ENCODE results near the gene ZCCHC14. TPM values are rescaled to one million over a fixed set of nuclear protein-coding genes. Genes with fewer than 3 reads are reported as not detected.

ZCCHC14 gene
- total RNA-seq, 1 experiment from 2014 or later = 28.2 TPM

GRCh38 chr16:87409781-87410180, 83.0 kb downstream of the ZCCHC14 start:
- H3K36me3 Mint-ChIP-seq (ENCODE audit: insufficient read depth, unreplicated experiment) = peaks cover 78% of the 10 kb centered on the region
- TSS peak; percentile 3 for BruUV-seq (replicated peaks)
- peaks cover 14% of the 10 kb centered on the region for H3K4me1 Mint-ChIP-seq (ENCODE audit: insufficient read depth, unreplicated experiment)
- H3K27me3 Mint-ChIP-seq (ENCODE audit: insufficient read depth, unreplicated experiment) = no peaks in the 10 kb centered on the region
- intact Hi-C loops (cut with micrococcal nuclease) = loop anchor here (10.0 kb wide), 1 partner anchor 845 kb away; the partner anchor contains the start of gene FOXC2
- DNase-seq (ENCODE audit: unreplicated experiment) = no peak
- no peak overlapping the region for H3K4me3 Mint-ChIP-seq (ENCODE audit: unreplicated experiment)
- TF ChIP-seq, protein P1, sequence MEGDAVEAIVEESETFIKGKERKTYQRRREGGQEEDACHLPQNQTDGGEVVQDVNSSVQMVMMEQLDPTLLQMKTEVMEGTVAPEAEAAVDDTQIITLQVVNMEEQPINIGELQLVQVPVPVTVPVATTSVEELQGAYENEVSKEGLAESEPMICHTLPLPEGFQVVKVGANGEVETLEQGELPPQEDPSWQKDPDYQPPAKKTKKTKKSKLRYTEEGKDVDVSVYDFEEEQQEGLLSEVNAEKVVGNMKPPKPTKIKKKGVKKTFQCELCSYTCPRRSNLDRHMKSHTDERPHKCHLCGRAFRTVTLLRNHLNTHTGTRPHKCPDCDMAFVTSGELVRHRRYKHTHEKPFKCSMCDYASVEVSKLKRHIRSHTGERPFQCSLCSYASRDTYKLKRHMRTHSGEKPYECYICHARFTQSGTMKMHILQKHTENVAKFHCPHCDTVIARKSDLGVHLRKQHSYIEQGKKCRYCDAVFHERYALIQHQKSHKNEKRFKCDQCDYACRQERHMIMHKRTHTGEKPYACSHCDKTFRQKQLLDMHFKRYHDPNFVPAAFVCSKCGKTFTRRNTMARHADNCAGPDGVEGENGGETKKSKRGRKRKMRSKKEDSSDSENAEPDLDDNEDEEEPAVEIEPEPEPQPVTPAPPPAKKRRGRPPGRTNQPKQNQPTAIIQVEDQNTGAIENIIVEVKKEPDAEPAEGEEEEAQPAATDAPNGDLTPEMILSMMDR (IDR thresholded peaks at IDR 0.05; ENCODE audit: unreplicated experiment) = no peak
- no peak overlapping the region for H3K27ac Mint-ChIP-seq (ENCODE audit: low read depth, unreplicated experiment)
- no peaks in the 10 kb centered on the region for H3K9me3 Mint-ChIP-seq (ENCODE audit: unreplicated experiment)
- ChIA-PET CTCF (interaction anchor here (0.6 to 2.5 kb wide), 2 partner anchors 13 to 226 kb away, joined by 3 to 10 read pairs; no protein-coding TSS in a partner anchor), POLR2A (interaction anchor here (0.6 to 1.0 kb wide), 2 partner anchors 22 to 30 kb away, joined by 4 to 6 read pairs; no protein-coding TSS in a partner anchor)

- no peak for DNase-seq (ENCODE audit: unreplicated experiment)
- Mint-ChIP-seq H3K4me3 (ENCODE audit: unreplicated experiment) (no peak overlapping the region), H3K4me1 (ENCODE audit: insufficient read depth, unreplicated experiment) (peaks cover 14% of the 10 kb centered on the region), H3K27me3 (ENCODE audit: insufficient read depth, unreplicated experiment) (no peaks in the 10 kb centered on the region), H3K9me3 (ENCODE audit: unreplicated experiment) (no peaks in the 10 kb centered on the region), H3K27ac (ENCODE audit: low read depth, unreplicated experiment) (no peak overlapping the region), H3K36me3 (ENCODE audit: insufficient read depth, unreplicated experiment) (peaks cover 78% of the 10 kb centered on the region)
- TF ChIP-seq, protein P1 (IDR thresholded peaks at IDR 0.05; ENCODE audit: unreplicated experiment) = no peak
- POLR2A ChIA-PET = interaction anchor here (0.6 to 1.0 kb wide), 3 partner anchors 22 to 110 kb away, joined by 4 to 6 read pairs (median 4); no protein-coding TSS in a partner anchor
- BruUV-seq (replicated peaks) = no TSS peak
- intact Hi-C loops (cut with micrococcal nuclease) = loop anchor here (10.0 kb wide), 1 partner anchor 844 kb away; the partner anchor contains the start of gene FOXC2
- CTCF ChIA-PET = interaction anchor here (2.5 kb wide), 1 partner anchor 227 kb away, joined by 10 read pairs; no protein-coding TSS in a partner anchor
Observed at GRCh38 chr16:87409153-87409552, 83.7 kb downstream of the ZCCHC14 start.

DNA sequence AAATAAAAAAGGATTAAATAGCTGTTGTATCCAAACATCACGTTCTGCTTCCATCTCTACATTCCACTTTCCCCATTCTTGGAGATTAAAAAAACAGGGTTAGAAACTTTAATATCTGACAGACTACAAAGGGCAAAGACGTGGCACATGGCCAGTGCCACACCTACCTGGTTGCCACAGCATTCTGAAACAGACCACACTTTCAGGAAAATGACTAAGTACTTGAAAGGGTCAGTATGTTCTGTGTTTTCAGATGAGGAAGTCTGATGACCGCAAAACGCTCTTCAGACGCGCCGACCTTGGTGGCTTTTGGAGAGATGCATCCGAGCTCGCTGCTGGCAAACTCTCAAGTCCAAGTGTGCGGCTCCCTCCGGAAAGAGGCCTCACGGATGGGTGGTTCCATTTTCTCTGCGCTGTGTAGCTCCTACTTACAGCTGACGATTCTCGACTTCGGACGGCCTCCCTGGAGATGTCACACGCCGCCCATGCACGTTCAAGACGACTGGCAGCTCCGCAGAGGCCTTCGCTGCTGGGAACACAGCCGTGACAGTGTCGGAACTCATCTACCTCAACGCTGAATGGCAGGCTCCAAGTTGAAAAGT, 85.2 kb downstream of the ZCCHC14 start:
- Mint-ChIP-seq H3K4me3 (ENCODE audit: unreplicated experiment) (no peak overlapping the region), H3K27me3 (ENCODE audit: insufficient read depth, unreplicated experiment) (no peaks in the 10 kb centered on the region), H3K4me1 (ENCODE audit: insufficient read depth, unreplicated experiment) (peaks cover 14% of the 10 kb centered on the region), H3K27ac (ENCODE audit: low read depth, unreplicated experiment) (peak overlapping the region; percentile 43), H3K9me3 (ENCODE audit: unreplicated experiment) (no peaks in the 10 kb centered on the region), H3K36me3 (ENCODE audit: insufficient read depth, unreplicated experiment) (peaks cover 87% of the 10 kb centered on the region)
- intact Hi-C loops (cut with micrococcal nuclease) = loop anchor here (10.0 kb wide), 1 partner anchor 843 kb away; the partner anchor contains the start of gene FOXC2
- no TSS peak for BruUV-seq (replicated peaks)
- ChIA-PET CTCF (interaction anchor here (0.5 to 1.3 kb wide), 6 partner anchors 9 to 843 kb away, joined by 3 to 9 read pairs (median 4); no protein-coding TSS in a partner anchor), POLR2A (interaction anchor here (0.7 to 2.2 kb wide), 8 partner anchors 9 to 229 kb away, joined by 3 to 11 read pairs (median 4); partner anchors contain the start of gene C16orf95)
- TF ChIP-seq, protein P1 (IDR thresholded peaks at IDR 0.05; ENCODE audit: unreplicated experiment) = no peak
- peak; percentile 94 for DNase-seq (ENCODE audit: unreplicated experiment)

DNA sequence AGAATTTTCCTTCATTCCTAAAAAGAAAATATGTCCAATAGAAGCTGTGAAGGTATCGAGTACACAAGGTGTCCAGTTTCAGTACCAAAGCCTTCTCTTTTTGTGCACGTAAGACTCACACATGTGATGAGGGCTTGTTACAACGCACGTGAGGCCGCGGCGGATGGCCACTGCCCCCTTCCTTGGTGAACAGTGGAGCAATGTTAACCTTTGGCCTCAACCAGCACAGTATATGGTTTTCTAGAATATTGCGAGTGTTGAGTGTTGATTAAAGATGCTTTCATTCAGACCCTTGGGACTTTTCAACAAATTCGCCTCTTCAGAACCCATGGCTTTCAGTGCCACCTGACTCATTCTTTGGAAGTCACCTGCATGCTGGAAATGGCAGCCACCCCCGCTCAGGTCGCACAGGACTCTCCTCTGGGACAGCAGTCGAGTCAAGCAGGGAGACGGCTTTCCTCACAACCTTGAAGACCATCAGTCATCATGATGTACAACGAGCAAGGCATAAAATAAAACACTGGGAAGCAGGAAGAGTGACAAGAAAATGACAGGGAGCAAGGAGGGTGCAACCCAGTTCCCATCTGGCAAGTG, 86.2 kb downstream of the ZCCHC14 start:
- ChIA-PET POLR2A (interaction anchor here (0.6 to 2.2 kb wide), 7 partner anchors 9 to 230 kb away, joined by 3 to 11 read pairs (median 4); partner anchors contain the start of gene C16orf95), CTCF (interaction anchor here (0.7 to 1.3 kb wide), 5 partner anchors 9 to 229 kb away, joined by 3 to 9 read pairs (median 3); no protein-coding TSS in a partner anchor)
- Mint-ChIP-seq H3K27ac (ENCODE audit: low read depth, unreplicated experiment) (no peak overlapping the region), H3K4me1 (ENCODE audit: insufficient read depth, unreplicated experiment) (peaks cover 14% of the 10 kb centered on the region), H3K27me3 (ENCODE audit: insufficient read depth, unreplicated experiment) (no peaks in the 10 kb centered on the region), H3K9me3 (ENCODE audit: unreplicated experiment) (no peaks in the 10 kb centered on the region), H3K4me3 (ENCODE audit: unreplicated experiment) (no peak overlapping the region), H3K36me3 (ENCODE audit: insufficient read depth, unreplicated experiment) (peaks cover 87% of the 10 kb centered on the region)
- intact Hi-C loops (cut with micrococcal nuclease) = loop anchor here (10.0 kb wide), 1 partner anchor 842 kb away; the partner anchor contains the start of gene FOXC2
- DNase-seq (ENCODE audit: unreplicated experiment) = no peak
- TF ChIP-seq, protein P1 (IDR thresholded peaks at IDR 0.05; ENCODE audit: unreplicated experiment) = no peak
- no TSS peak for BruUV-seq (replicated peaks)
